GM18868 (cell line): ENCODE data around the gene SBF2.

Experiments used
- ATAC-seq: cut with Tn5 transposase; IDR thresholded peaks from one replicate; pipeline ENCODE4 v1.9.1; 2021; ENCODE audit warnings: mild to moderate bottlenecking, moderate library complexity; ENCODE audit not compliant: unreplicated experiment

SBF2 gene

DNA sequence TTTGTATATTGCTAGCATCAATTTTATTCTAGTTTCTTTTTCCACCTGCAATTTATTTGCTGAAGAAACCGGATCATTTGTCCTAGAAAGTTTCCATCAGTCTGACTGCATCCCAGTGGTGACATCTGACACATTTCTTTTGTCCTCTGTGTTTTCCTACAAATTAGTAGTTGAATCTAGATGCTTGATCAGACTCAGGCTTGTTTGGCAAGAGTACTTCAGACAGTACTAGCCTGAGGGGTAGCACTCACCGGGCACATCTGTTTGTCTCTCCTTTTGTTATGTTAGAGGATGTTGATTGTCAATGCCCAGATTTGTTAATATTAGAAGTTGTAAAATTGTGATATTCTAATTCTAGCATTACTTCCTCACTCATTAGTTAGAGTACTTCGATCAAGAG lies 425.4 kb downstream of the SBF2 start:
- ATAC-seq, result no peak

DNA sequence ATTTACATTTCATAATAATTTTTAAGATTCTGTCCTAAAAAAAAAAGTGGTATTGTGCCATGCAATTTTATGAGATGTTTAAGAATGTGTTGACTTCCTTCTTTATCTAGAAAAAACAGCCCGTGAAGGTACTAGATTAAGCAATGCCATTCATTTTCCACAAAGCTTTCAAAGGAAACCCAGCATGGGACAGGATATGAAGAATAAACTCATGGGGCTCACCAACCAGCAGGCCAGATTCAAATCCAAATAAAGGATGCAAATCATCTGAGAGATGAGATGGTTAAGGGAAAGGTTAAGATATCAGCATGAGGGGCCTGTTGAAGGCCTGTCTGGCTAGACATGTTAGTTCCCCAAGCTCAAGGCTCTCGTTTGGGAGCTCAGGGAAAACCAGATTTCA lies 431.0 kb downstream of the SBF2 start:
- ATAC-seq, result no peak

DNA sequence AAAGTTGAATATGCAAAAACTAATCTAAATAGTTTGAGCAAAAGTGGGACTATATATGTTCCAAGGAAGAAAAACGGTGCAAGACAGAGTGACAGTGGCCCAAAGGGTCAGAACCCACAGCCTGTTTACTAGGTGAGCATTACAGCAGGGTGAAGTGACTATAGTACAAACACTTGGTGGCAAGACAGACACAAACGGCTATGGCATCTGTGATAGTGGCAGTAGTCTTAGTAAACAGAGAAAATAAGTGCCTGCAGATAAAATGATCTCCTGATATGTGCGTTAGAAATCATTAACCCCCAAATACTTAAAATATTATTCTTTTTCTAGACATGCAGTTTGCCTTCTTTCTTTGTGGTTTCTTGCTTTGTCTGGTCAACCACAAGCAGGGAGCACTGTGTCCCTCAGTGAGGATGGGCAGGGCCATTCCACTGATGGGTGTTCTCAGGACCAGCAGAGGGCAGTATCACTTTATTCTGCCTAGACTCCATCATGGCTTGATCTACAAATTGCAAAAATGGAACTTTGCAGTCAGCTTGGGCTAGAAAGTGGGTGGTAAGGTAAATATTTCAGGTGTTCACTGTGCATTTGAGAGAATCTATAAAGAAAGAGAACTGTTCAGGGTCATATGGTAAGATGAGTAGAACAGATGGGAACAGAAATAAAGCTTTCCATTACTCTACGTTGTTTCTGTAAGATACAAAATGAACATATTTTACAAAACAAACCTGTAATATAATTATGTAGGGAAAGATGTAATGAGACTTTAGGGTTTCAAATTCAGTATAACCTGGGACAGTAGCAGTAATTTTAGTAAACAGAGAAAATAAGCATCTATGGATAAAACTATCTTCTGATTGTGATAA lies 431.9 kb downstream of the SBF2 start:
- ATAC-seq, result peak; percentile 83

DNA sequence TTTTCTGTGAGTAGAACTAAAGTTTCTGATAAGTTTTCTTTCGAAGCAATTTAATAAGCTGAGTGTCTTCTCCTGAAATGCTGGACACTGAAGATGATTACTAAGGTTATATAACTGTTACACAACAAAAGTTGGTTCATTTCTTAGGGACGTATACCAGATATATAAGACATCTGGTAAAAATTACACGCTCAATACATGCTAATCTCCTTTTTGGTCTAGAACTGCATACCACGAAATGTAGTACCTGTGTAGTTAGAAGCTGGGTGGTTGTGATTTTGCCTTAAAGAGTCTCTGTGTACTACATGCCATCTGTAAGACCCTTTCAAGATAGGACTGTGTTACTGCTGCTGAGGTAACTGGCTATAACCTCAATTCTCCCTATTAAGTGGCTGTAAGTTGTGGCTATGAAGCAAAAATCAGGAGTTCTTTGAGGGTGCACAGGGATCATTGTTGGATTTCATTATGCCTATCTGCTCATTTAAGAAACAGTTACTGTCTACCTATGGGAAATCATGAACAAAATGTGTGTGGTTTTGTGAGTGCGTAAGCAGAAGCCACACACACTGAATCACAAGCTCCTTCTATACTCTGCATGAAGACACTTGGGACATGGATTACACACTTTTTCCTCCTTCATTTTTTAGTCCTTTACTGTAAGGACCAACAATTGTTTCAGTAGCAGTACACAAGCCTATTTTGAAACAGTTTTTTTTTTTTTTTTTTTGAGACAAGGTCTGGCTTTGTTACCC lies 434.3 kb downstream of the SBF2 start:
- ATAC-seq, result no peak

DNA sequence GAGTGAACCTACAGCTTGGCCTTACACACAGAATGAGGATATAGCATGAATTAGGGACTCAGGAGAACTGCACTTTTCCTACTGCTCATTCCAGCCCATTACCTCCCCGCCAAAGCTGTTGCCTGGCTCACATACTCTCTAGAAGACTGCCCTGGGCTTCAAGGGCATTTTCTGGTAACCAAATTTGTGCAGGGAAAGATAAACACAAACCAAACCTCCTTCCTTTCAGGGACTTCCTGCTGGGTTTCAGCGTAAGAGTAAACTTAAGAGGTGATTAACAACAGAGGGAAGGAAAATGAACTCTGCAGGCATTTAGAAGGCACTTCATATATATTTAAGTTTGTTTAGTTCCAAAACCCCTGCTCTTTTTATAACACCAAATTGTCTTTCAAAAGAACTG lies 435.2 kb downstream of the SBF2 start:
- no peak for ATAC-seq

DNA sequence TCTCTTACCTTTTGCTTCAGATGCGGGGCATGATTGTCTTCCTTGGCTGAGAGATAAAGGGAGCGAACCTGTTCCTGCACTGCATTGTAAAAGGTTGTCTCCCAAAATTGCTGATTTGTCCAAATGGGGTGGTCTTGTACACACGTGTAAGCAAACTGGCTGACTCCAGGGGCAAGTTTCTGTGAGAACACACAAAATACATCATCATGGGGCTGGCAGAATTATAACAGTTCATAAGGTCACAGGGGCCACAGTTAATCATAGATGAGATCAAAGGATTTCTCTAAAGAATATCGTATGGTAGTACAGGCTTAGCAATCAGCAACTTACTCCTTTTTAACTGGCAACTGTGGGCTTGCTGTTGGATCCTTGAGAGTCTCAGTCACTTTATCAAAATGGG lies 435.8 kb downstream of the SBF2 start:
- no peak for ATAC-seq

DNA sequence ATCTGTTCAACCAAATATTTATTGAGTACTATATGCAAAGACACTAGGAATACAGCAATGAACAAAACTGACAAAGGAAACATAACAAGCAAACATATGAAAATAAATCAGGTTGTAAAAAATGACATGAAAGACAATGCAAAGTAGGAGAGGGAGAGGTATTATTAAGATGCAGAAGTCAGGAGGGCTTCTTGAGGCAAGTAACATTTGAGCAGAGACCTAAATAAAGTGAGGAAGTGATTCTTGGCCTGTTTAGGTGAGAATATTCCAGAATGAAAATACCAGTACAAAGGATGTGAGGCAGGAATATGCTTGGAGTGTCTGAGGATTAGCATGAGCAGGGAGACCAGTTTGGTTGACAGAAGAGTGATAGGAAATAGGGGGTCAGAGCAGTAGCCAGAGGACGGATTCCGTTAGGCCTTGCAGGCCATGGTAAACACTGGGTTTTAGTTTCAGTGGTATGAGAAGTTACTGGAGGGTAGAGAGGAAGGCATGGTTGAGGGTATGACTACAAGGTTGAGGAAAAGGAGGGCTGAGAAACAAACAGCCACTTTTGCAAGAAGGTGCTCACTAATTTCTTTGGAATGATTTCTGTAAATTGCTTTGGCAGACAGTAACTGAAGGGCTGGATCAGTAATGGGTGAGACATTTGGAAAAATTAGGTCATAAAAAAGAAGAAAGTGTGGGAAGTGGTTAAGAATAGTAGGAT lies 438.3 kb downstream of the SBF2 start:
- ATAC-seq, result peak; percentile 87

DNA sequence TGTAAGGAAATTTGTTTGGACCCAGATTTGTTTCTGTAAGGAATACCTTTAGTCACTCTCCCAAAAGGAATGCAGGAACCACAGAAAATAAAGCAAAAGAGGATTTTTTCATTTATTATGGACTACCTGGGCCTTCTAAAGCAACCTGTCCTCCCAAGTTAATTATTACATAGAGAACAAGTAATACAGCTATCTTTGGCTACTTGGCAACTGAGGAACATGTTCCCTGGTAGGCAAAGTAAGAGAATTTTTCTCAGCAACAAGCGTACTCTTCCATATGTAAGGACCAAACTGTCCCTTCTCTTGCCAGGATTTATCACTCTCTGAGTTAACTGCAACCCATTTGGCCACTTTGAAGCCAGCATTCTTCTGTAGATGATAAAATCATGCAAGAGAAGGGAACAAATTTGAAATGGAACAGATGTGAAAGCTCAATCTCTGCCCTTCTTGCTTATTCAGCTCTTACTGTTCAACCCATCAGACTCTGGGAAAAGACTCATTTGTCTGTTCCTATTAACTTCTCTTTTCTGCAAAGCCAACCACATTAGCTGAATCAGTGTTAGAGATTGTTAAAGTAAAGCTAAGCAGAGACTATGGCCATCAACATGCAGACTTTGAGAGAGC lies 440.0 kb downstream of the SBF2 start:
- ATAC-seq, result no peak

DNA sequence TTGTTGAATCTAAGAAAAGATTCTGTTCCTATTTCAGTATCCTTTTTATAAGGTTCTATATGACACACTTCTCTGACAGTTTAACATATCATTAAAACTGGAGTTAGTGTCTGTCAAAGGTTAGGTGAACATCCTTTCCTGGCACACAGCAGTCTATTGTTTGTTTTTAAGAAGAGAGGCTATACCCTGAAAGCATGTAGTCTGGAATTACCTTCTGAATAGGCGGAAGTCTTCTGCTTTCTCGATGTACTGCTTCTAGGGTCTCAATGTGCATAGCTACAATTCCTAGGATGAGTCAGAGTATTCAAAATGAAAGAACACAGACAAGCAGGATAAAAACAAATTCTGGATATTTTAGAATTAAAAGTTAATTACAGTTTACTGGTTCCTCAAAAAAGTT lies 441.6 kb downstream of the SBF2 start:
- no peak for ATAC-seq

DNA sequence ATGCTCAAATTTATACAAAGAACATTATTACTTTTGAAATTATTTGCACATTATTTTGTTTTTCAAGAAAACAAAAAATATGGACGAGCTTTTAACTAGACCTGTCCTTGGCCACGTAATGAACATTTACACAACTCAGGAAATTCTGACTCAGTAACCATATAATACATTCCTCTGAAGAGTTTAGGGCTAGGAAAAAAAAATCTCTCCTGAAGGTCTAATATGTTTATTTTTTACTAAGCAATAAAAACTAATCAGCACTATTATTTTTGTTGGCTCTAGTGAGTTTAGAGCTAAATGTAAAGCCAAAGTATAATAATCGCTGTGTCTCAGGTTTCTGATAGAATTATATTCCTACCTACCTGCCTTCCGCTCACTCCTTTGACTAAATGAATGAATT lies 442.7 kb downstream of the SBF2 start:
- ATAC-seq, result no peak

DNA sequence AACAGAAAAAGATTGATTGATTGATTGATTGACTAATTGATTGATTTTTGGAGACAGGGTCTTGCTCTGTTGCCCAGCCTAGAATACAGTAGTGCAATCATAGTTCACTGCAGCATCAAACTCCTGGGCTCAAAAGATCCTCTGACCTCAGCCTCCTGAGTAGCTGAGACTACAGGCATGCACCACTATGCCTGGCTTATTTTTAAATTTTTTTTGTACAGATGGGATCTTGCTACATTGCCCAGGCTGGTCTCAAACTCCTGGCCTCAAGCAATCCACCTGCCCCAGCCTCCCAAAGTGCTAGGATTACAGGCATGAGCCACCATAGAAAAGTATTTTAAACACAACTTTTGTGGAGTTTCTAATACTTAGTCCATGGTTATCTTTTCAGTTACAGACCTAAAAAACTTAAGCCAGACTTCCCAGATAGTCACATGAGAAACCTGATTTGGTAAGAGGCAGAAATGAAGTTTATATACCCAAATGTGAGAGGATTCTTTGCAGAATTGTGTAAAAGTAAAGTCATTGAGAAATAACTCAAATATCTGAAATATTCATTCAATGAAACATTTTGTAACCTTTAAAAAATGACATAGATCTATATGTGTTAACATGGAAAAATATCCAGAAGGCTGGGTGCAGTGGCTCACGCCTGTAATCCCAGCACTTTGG lies 443.7 kb downstream of the SBF2 start:
- no peak for ATAC-seq

DNA sequence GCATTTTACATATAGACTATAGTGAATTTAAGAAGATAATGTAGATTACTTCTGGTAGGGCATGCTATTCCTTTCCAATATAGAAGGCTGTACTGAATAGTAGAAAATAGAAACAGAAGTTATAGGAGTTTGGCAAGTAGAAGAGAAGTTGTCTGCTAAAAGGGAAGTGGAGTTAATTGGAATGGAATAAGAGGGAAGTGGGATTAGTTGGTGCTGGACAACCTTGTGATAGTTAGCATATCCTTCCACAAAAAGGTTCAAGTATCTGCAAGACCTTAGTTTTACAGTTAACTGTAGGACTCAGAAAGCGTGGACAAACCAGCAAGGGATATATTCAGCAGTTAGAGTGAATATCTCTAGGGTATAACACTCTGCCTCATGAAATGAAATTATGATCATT lies 444.6 kb downstream of the SBF2 start:
- no peak for ATAC-seq

DNA sequence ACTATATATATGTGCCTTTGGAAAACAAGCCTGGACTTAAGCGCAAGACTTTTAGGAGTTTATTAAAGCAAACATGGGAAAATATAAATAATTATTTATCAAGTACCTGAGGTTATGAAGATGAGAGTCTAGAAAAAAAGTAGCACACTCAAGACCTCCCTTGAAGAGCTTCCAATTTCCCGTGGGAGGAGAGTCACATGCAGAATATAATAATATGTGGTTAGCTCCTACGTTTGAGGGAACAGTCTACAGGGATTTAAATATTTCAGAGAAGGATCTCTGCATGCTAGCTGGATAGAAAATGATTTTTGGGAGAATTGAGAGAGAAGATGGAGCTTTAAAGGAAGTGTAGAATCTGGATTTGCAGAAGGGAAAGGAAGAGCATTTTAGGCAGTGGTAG lies 446.4 kb downstream of the SBF2 start:
- no peak for ATAC-seq

DNA sequence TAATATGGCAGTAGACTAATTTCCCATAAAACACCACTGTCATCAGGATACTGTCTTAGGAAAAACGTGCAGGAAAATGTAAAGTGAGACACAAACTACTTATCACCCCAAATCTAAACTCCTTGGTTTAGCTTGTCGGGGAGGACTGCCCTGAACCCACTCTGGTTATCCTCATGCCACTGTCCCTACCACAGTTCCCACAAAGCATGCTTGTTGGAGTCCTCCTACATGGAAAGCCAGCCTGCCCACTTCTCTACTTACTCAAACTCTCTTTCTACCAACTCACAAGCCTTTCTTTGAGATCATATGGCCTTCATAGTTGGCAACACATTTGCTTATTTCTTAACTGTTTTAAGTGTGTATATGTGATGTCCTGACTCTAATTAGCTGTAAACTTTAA lies 451.1 kb downstream of the SBF2 start:
- no peak for ATAC-seq

DNA sequence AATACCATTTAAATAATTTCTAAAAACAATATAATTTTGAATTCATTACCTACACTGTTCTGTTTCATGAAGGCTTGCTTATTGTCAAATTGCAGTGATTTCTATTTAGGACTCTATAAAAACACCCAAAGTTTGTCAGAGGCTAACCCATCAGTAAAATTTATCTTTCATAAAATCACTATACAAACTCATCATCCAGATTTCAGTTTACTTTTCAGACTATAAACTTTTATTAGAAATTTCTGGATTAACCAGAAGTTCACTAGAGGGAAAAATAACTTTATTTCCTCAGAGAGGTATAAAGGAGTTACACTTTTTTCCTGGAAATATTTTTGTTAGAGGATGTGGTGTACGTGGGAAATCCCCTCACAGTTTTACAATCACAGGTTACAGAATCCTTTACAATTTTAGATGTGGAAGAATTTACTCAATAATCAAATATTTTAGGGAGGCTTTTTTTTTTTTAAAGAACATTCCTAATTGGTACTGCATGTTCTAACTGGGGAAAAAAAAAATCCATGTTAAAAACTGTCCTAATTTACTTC lies 453.5 kb downstream of the SBF2 start:
- no peak for ATAC-seq

DNA sequence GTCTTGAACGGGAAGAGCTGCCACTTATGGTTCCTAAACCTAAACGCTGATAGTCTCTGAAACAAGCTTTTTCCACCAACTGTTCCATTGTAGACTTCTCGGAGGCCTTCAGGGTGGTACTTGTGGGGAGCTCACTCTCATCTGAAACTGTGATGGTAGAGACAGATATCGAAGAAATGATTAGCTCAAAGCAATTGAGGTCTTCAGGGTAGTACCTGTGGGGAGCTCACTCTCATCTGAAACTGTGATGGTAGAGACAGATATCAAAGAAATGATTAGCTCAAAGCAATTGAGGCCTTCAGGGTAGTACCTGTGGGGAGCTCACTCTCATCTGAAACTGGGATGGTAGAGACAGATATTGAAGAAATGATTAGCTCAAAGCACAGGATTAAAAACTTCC lies 454.5 kb downstream of the SBF2 start:
- peak; percentile 28 for ATAC-seq

DNA sequence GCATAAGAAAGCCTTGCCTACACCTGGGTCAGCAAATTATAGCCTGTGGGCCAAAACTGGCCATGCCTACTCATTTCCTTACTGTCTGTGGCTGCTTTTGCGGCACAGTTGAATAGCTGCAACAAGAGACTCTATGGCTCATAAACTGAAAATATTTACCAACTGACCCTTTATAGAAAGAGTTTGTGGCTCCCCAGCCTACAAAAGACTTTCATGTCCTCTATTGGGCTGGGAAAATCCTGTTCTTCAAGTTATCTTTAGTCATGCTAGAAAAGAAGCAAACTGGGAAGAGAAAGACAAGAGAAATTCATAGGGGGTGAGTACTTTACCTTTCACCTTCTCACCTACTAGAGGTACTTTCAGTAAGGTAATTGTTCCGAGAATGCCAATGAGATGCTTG lies 455.1 kb downstream of the SBF2 start:
- ATAC-seq, result peak; percentile 88

DNA sequence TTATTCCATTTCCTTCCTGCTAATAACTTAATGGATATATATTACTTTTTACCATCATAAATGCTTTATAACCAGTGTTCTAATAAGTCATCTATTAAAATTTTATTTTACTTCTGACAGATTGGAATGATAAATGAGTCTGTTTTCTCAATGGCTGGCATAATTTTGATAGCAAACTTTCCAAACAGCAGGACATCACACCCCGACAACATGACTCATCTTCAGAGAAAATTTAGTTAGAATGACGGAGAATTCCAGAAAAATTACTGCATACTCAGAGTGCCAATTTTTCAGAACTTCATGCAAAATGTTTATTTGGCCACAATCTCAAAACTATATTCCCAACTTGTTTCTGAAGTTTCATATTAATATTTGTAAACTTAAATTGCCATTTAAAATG lies 455.8 kb downstream of the SBF2 start:
- no peak for ATAC-seq

DNA sequence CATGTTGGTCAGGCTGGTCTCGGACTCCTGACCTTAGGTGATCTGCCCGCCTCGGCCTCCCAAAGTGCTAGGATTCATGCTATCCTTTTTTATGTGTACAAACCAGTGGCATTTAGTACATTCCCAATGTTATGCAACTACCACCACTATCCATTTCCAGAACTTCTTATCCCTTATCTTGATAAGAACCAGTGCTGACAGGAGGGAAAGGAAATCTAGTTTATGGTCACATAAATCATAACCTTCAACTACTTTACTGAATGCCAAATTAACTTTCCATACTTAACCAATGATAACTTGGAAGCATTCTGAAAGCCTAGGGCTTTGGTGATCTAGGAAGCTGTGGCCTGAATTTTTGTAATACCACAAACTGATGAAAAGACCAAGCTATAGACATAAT lies 459.7 kb downstream of the SBF2 start:
- no peak for ATAC-seq

DNA sequence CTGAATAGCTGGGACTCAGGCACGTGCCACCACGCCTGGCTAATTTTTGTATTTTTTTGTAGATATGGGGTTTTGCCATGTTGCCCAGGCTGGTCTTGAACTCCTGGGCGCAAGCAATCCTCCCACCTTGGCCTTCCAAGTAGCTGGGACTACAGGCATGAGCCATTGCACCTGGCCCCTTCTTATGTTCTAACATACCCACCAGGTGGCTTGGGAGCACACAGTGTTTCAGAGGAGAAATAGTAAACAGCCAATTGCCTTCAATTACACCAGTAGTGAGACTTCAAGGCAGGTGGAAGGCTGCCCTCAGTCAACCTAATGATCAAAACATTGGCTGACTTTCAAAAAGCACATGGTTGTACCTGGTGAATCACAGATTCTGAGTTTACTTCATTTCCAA lies 462.9 kb downstream of the SBF2 start:
- ATAC-seq, result no peak
